GM12865 (cell line): ENCODE data around the gene BMP2K.
"Not testable (repeated sequence)": the region's sequence is repeated elsewhere in the genome, so short reads cannot be mapped to it uniquely, and the experiment has no call there.

Source experiments
- DNase-seq: peaks from one replicate; pipeline ENCODE4 v3.0.0; 2010; ENCODE audit warnings: low read depth
- H3K4me3 ChIP-seq: 2 replicates; pipeline ENCODE4 v1.5.1; 2011; ENCODE audit warnings: mild to moderate bottlenecking, low read depth, low read length, control low read depth
- TF ChIP-seq, protein P1 (sequence below): IDR thresholded peaks from 2 replicates; pipeline ENCODE4 v1.5.1; 2011; ENCODE audit warnings: low read length, control low read depth, low read depth, inconsistent platforms; ENCODE audit not compliant: insufficient read depth; ENCODE audit errors: missing control alignments

BMP2K gene

DNA sequence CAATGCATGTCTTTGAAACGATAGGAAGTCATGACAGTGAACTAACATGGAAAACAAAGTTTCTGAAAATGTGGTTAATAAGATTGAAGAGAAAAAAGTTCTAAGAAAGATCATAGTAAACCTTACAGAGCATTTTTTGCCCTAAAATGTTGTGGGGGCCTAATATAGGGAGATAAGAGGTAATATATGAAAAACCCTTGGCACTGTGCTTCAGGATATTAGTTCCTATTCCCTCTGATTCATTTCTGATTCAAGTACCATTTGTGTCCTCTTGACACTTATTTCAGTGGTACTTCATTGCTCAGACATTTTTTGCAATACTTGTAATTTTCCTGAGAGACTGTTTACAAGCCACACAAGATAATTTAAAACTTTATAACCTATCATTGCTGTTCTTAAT lies 128.0 kb downstream of the BMP2K start:
- H3K4me3 ChIP-seq, result no peak overlapping the region
- no peak for DNase-seq
- TF ChIP-seq, protein P1, sequence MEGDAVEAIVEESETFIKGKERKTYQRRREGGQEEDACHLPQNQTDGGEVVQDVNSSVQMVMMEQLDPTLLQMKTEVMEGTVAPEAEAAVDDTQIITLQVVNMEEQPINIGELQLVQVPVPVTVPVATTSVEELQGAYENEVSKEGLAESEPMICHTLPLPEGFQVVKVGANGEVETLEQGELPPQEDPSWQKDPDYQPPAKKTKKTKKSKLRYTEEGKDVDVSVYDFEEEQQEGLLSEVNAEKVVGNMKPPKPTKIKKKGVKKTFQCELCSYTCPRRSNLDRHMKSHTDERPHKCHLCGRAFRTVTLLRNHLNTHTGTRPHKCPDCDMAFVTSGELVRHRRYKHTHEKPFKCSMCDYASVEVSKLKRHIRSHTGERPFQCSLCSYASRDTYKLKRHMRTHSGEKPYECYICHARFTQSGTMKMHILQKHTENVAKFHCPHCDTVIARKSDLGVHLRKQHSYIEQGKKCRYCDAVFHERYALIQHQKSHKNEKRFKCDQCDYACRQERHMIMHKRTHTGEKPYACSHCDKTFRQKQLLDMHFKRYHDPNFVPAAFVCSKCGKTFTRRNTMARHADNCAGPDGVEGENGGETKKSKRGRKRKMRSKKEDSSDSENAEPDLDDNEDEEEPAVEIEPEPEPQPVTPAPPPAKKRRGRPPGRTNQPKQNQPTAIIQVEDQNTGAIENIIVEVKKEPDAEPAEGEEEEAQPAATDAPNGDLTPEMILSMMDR, result no peak

DNA sequence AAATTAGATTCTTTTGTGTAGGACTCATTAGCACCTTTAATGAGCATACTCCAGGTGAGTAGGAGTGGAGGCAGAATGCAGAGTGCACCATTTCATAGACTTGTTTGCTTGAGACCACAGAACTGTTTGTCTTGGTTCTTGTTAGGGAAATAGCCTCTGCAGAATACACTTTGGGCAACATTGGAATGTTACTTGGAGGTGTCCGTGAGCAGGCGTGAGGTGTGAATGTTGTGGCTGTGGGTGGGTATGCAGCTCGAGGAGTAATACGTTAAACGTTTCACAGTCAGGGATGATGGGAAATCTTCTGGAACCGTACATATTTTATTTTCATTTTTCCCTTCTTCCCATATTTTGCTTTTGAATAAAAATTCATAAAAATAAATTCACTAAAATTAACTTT lies 131.5 kb downstream of the BMP2K start:
- no peak for DNase-seq
- TF ChIP-seq, protein P1, result no peak
- H3K4me3 ChIP-seq, result no peak overlapping the region

DNA sequence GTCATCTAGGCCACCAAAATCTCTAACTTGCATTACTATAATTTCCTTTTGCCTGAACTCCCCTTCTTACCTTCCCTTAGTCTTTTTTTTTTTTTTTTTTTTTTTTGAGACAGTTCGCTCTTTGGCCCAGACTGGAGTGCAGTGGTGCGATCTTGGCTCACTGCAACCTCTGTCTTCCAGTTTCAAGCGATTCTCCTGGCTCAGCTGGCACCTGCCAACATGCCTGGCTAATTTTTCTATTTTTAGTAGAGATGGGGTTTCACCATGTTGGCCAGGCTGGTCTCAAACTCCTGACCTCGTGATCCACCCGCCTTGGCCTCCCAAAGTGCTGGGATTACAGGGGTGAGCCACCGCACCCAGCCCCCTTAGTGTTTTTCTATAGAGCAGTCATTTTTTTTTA lies 132.8 kb downstream of the BMP2K start:
- not testable (repeated sequence) for H3K4me3 ChIP-seq, DNase-seq

DNA sequence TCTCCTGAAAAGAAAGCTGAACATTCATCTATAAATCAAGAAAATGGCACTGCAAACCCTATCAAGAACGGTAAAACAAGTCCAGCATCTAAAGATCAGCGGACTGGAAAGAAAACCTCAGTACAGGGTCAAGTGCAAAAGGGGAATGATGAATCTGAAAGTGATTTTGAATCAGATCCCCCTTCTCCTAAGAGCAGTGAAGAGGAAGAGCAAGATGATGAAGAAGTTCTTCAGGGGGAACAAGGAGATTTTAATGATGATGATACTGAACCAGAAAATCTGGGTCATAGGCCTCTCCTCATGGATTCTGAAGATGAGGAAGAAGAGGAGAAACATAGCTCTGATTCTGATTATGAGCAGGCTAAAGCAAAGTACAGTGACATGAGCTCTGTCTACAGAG lies 134.5 kb downstream of the BMP2K start:
- no peak for DNase-seq
- H3K4me3 ChIP-seq, result no peak overlapping the region
- TF ChIP-seq, protein P1, result no peak

DNA sequence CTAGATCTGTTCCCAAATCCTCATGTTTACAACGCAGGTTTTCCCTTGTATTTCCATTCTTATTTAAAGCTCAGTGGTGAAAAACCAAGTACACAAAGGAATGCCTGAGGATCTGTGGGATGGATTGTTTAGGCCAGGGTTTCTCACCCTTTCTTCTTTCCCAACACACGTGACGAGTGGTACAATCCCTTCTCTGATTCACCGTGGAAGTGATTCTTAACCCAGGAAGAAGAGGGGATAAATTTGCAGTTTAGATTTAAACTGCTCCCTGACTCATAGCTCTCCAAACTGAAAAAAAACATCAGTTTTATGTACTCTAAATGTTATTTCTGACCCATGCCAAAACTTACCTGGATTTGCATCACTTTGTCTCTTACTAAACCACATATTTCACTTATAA lies 146.1 kb downstream of the BMP2K start:
- TF ChIP-seq, protein P1, result no peak
- no peak overlapping the region for H3K4me3 ChIP-seq
- no peak for DNase-seq

DNA sequence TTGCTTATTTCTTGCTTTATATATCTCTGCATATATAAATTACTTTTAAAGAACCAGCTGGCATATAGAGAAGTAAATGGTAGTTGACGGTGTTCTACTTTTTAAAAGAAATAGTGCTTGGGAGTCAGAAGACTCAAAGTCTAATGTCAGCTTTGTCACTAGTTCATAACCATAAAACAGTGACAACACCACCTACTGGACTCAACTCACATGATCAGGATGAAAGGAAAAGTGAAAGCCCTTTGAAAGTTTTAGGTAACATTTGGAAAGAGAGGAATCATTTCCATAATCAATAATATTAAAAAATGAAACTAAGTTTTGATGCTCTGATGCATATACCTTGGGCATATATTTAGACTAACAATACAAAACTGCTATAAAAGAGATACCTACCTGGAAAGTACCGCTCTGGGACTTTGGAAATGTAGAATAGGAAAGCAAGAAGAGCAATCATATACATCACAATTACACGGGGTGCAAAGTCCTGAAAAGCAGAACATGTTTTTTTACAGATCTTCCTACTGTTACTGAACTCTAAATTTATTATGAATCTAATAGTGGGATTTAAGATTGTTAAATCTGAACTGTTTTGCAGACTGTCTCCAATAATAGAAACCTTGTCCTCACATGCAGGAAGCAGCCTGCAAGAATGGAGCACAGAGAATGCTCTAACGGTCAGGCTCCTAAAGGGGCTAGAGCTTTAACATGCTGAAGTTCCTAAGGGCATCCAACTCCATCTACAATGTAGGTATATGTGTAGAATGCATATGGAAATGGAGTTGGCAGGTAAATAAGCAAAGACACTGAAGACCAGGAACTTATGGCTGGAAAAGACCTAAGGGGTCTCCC lies 147.5 kb downstream of the BMP2K start:
- TF ChIP-seq, protein P1, result no peak
- DNase-seq, result no peak
- H3K4me3 ChIP-seq, result no peak overlapping the region

DNA sequence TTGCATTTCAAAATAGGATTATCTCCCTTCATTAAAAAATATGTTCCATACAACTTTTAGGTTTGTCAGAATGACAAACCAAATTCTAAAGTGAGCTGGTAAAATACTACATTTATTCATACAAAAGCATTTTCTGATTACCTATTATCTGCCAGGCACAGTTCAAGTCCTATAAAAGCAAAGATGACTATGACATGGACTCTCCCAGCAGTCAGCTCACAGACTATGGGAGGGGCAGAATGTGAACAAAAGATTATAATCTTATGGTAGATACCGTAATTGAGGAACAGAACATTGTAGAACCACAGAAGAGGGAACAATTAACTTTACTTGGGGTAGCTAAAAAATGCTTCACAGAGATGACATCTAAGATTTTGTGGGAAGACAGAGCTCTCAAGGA lies 150.7 kb downstream of the BMP2K start:
- no peak for DNase-seq
- TF ChIP-seq, protein P1, result no peak
- H3K4me3 ChIP-seq, result no peak overlapping the region
